ENCODE results near the gene CD276. TPM values are rescaled to one million over a fixed set of nuclear protein-coding genes. Genes with fewer than 3 reads are reported as not detected.
A peak's percentile ranks its signal among the peaks of the same experiment; 100 is the strongest.
"Not testable (repeated sequence)": the region's sequence is repeated elsewhere in the genome, so short reads cannot be mapped to it uniquely, and the experiment has no call there.

Gene CD276
- total and polyA plus RNA-seq, 5 donors, result 35.4 to 72.8 (median 40.8) TPM

DNA sequence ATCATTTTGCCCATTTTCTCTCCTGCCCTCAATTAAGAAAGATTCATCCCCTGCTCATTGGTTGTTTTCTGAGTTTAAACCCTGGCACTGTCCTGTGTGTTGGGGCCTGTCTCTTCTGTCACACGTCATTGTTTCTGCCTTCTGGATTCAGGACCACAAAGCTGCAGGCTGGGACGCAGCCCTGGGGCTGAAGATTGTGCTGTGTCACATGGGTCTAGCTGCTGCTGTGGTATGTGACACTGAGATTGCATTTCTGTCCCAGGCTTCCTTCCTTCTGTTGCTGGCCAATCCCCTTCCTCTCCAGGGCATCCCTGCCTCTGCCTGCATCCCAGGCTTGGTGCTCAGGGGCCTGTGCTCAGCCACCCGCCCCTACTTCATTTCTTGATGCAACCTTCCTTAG is 40.0 kb downstream of the CD276 start:
- no peak overlapping the region for H3K4me3 ChIP-seq (ENCODE audit: low read length)
- no peaks in the 10 kb centered on the region for H3K27me3 ChIP-seq (ENCODE audit: control insufficient read depth, insufficient read depth)
- no peak overlapping the region for H3K27ac ChIP-seq (ENCODE audit: low read length)
- no peak for ATAC-seq
- DNase-seq, result peak in 1 of 3 donors; percentile 42
- H3K4me1 ChIP-seq (ENCODE audit: control insufficient read depth, insufficient read depth, low read length), result peaks cover 3% of the 10 kb centered on the region
- WGBS, result 41% methylated on average over 3 of the region's 3 CpGs
- intact Hi-C loops (cut with DNase I), result loop anchor here in 1 of 4 donors (10.0 kb wide), 1 partner anchor 181 kb away; no protein-coding TSS in a partner anchor
- no peaks in the 10 kb centered on the region for H3K9me3 ChIP-seq (ENCODE audit: control insufficient read depth, low read length)

GRCh38 chr15:73727330-73727976 is 43.3 kb downstream of the CD276 start:
- 74% methylated on average over 7 of the region's 7 CpGs for WGBS
- Histone ChIP-seq H3K4me3 (ENCODE audit: low read length) (no peak overlapping the region), H3K27me3 (ENCODE audit: control insufficient read depth, insufficient read depth) (no peaks in the 10 kb centered on the region), H3K9me3 (ENCODE audit: control insufficient read depth, low read length) (no peaks in the 10 kb centered on the region), H3K4me1 (ENCODE audit: control insufficient read depth, insufficient read depth, low read length) (peaks cover 3% of the 10 kb centered on the region), H3K27ac (ENCODE audit: low read length) (peak overlapping the region; percentile 89)
- DNase-seq, result peak in 1 of 3 donors; percentile 61
- intact Hi-C loops (cut with DNase I), result loop anchor here in 1 of 4 donors (10.0 kb wide), 1 partner anchor 177 kb away; no protein-coding TSS in a partner anchor
- peak; percentile 53 to 65 for ATAC-seq

GRCh38 chr15:73732051-73732450 is 47.9 kb downstream of the CD276 start:
- H3K27me3 ChIP-seq (ENCODE audit: control insufficient read depth, insufficient read depth); H3K27ac ChIP-seq (ENCODE audit: low read length); ATAC-seq; H3K4me1 ChIP-seq (ENCODE audit: control insufficient read depth, insufficient read depth, low read length); H3K9me3 ChIP-seq (ENCODE audit: control insufficient read depth, low read length); H3K4me3 ChIP-seq (ENCODE audit: low read length); intact Hi-C loops (cut with DNase I); DNase-seq: not testable (repeated sequence)
- 98% methylated on average over 29 of the region's 29 CpGs for WGBS

- Histone ChIP-seq H3K4me3 (ENCODE audit: low read length) (no peak overlapping the region), H3K27me3 (ENCODE audit: control insufficient read depth, insufficient read depth) (no peaks in the 10 kb centered on the region), H3K27ac (ENCODE audit: low read length) (no peak overlapping the region), H3K4me1 (ENCODE audit: control insufficient read depth, insufficient read depth, low read length) (no peaks in the 10 kb centered on the region), H3K9me3 (ENCODE audit: control insufficient read depth, low read length) (no peaks in the 10 kb centered on the region)
- DNase-seq (no peak), ATAC-seq (no peak)
- intact Hi-C loops (cut with DNase I), result no loop called here
- WGBS, result 71% methylated on average over 3 of the region's 3 CpGs
Observed at GRCh38 chr15:73732930-73733329, 48.7 kb downstream of the CD276 start.

DNA sequence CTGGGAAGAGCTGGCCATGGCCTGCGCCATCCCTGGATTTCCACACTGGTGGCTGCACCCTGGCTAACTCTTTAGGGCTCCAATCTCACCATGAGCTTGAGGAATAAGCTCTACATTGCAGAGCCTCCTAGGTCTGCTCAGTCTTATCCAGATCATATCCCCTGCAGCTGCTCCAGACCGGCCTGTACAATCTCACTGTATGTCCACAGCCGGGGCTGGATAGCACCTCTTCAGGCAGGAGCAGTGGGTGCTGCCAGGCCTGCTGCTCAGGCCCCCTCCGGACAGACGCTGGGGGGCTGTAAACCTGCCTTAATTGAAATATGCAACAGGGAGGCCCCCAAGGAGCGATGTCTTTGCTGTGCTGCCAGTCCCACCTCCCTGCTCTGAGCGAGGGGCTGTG is 53.4 kb downstream of the CD276 start:
- ATAC-seq, result no peak
- H3K27me3 ChIP-seq (ENCODE audit: control insufficient read depth, insufficient read depth), result no peaks in the 10 kb centered on the region
- no peaks in the 10 kb centered on the region for H3K9me3 ChIP-seq (ENCODE audit: control insufficient read depth, low read length)
- DNase-seq, result no peak
- peaks cover 2% of the 10 kb centered on the region for H3K4me1 ChIP-seq (ENCODE audit: control insufficient read depth, insufficient read depth, low read length)
- H3K27ac ChIP-seq (ENCODE audit: low read length), result no peak overlapping the region
- WGBS, result 65% methylated on average over 7 of the region's 7 CpGs
- intact Hi-C loops (cut with DNase I), result no loop called here
- H3K4me3 ChIP-seq (ENCODE audit: low read length), result no peak overlapping the region

- H3K27ac ChIP-seq (ENCODE audit: low read length), result no peak overlapping the region
- DNase-seq, result no peak
- no peaks in the 10 kb centered on the region for H3K27me3 ChIP-seq (ENCODE audit: control insufficient read depth, insufficient read depth)
- no peaks in the 10 kb centered on the region for H3K9me3 ChIP-seq (ENCODE audit: control insufficient read depth, low read length)
- 91% methylated on average over 25 of the region's 25 CpGs for WGBS
- no peak overlapping the region for H3K4me3 ChIP-seq (ENCODE audit: low read length)
- ATAC-seq, result no peak
- intact Hi-C loops (cut with DNase I), result loop anchor here in 1 of 4 donors (10.0 kb wide), 1 partner anchor 64 kb away; no protein-coding TSS in a partner anchor
- H3K4me1 ChIP-seq (ENCODE audit: control insufficient read depth, insufficient read depth, low read length), result peaks cover 5% of the 10 kb centered on the region
Observed at GRCh38 chr15:73740152-73741048, 56.2 kb downstream of the CD276 start.

GRCh38 chr15:73741321-73741836 is 57.2 kb downstream of the CD276 start:
- H3K4me3 ChIP-seq (ENCODE audit: low read length), result no peak overlapping the region
- ATAC-seq, result no peak
- no peaks in the 10 kb centered on the region for H3K27me3 ChIP-seq (ENCODE audit: control insufficient read depth, insufficient read depth)
- DNase-seq, result peak in 1 of 3 donors; percentile 55
- H3K27ac ChIP-seq (ENCODE audit: low read length), result no peak overlapping the region
- intact Hi-C loops (cut with DNase I), result loop anchor here in 1 of 4 donors (10.0 kb wide), 1 partner anchor 63 kb away; no protein-coding TSS in a partner anchor
- whole genome bisulfite sequencing, result 53% methylated on average over 3 of the region's 3 CpGs
- peaks cover 5% of the 10 kb centered on the region for H3K4me1 ChIP-seq (ENCODE audit: control insufficient read depth, insufficient read depth, low read length)
- H3K9me3 ChIP-seq (ENCODE audit: control insufficient read depth, low read length), result no peaks in the 10 kb centered on the region

DNA sequence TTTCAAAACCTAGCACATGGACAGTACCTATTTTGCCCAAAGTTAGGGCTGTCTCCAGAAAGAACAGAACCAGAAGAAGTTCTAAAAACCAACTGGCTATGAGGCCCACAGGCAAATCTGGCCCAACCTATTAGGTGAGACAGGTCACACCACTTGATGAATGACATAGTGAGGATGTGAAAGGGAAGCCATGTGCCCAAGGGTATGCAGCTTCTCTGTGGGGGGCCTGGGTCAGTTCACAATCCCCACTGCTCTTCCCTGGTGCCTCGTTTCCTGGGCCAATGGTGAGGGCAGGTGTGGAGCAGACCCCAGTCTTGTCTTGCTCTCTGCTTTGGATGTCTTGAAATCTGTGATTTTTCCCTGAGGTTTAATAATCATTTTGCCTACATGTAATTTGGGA is 60.1 kb downstream of the CD276 start:
- ATAC-seq, result no peak
- Histone ChIP-seq H3K9me3 (ENCODE audit: control insufficient read depth, low read length) (no peaks in the 10 kb centered on the region), H3K27me3 (ENCODE audit: control insufficient read depth, insufficient read depth) (no peaks in the 10 kb centered on the region), H3K4me3 (ENCODE audit: low read length) (no peak overlapping the region), H3K4me1 (ENCODE audit: control insufficient read depth, insufficient read depth, low read length) (peaks cover 11% of the 10 kb centered on the region), H3K27ac (ENCODE audit: low read length) (no peak overlapping the region)
- DNase-seq, result no peak
- intact Hi-C loops (cut with DNase I), result loop anchor here in 1 of 4 donors (10.0 kb wide), 1 partner anchor 61 kb away; no protein-coding TSS in a partner anchor
- 88% methylated on average over 1 of the region's 1 CpG for WGBS

DNA sequence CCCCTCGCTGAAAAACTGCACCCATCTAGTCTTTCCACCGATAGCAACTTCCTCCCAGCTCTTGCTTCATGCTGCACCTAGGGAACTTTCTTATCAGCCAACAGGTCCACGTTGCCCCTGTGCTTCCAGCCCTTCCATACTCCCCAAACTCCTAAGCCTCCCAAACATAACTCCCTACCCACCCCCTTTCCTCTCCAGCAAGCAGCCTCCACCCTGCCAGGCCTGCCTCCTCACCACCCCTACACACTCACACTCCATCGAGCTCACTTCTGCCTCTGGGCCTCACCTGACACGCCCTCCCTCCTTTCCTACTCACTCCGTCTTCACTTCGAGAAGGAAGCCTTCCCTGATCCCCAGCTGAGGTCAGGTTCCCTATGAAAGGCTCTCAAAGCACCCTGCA is 60.9 kb downstream of the CD276 start:
- H3K27ac ChIP-seq (ENCODE audit: low read length), result no peak overlapping the region
- 76% methylated on average over 7 of the region's 7 CpGs for WGBS
- ATAC-seq, result no peak
- H3K27me3 ChIP-seq (ENCODE audit: control insufficient read depth, insufficient read depth), result no peaks in the 10 kb centered on the region
- intact Hi-C loops (cut with DNase I), result loop anchor here in 1 of 4 donors (10.0 kb wide), 1 partner anchor 60 kb away; no protein-coding TSS in a partner anchor
- DNase-seq, result peak in 1 of 3 donors; percentile 22
- H3K4me1 ChIP-seq (ENCODE audit: control insufficient read depth, insufficient read depth, low read length), result peaks cover 11% of the 10 kb centered on the region
- H3K4me3 ChIP-seq (ENCODE audit: low read length), result no peak overlapping the region
- H3K9me3 ChIP-seq (ENCODE audit: control insufficient read depth, low read length), result no peaks in the 10 kb centered on the region

DNA sequence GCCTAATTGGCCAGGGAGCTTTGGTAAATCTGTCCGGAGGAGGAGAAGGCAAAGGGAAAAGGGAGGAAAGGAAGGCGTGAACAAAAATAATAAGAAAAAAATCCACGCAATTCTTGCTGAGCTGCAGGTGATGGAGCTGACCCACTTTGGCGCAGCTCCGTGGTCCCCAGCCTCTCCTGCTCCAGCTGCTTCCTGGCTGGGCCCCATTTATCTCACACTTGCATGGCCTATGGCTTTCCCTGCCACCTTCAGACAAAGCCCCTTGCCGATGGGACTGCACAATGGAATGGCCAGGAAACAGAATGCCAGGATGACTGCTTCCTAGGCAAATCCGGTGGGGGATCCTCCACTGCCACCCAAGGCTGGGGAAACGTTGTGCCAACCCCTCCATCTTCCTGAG is 62.1 kb downstream of the CD276 start:
- ATAC-seq, result no peak

More for the DNA sequence above, 62.1 kb downstream of the CD276 start:
- Histone ChIP-seq H3K27me3 (ENCODE audit: control insufficient read depth, insufficient read depth) (no peaks in the 10 kb centered on the region), H3K9me3 (ENCODE audit: control insufficient read depth, low read length) (no peaks in the 10 kb centered on the region), H3K27ac (ENCODE audit: low read length) (no peak overlapping the region), H3K4me1 (ENCODE audit: control insufficient read depth, insufficient read depth, low read length) (peaks cover 13% of the 10 kb centered on the region), H3K4me3 (ENCODE audit: low read length) (no peak overlapping the region)
- 61% methylated on average over 8 of the region's 8 CpGs for WGBS
- peak in 2 of 3 donors; percentile 18 to 36 for DNase-seq
- intact Hi-C loops (cut with DNase I), result loop anchor here in 1 of 4 donors (10.0 kb wide), 1 partner anchor 59 kb away; no protein-coding TSS in a partner anchor

Data from right cardiac atrium (tissue), 5 donors.